ENCODE results near the gene CLIC5.

- TF ChIP-seq, protein P1, sequence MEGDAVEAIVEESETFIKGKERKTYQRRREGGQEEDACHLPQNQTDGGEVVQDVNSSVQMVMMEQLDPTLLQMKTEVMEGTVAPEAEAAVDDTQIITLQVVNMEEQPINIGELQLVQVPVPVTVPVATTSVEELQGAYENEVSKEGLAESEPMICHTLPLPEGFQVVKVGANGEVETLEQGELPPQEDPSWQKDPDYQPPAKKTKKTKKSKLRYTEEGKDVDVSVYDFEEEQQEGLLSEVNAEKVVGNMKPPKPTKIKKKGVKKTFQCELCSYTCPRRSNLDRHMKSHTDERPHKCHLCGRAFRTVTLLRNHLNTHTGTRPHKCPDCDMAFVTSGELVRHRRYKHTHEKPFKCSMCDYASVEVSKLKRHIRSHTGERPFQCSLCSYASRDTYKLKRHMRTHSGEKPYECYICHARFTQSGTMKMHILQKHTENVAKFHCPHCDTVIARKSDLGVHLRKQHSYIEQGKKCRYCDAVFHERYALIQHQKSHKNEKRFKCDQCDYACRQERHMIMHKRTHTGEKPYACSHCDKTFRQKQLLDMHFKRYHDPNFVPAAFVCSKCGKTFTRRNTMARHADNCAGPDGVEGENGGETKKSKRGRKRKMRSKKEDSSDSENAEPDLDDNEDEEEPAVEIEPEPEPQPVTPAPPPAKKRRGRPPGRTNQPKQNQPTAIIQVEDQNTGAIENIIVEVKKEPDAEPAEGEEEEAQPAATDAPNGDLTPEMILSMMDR (conservative IDR thresholded peaks at IDR 0.05; ENCODE audit: low read length): no peak
- no peak for TF ChIP-seq EZH2phosphoT487 (IDR thresholded peaks at IDR 0.05; ENCODE audit: borderline replicate concordance, low read depth, low read length)
Observed at GRCh38 chr6:45864651-45865050, 151.0 kb downstream of the CLIC5 start.
